Measurements from ENCODE around the gene ANP32E.

DNA sequence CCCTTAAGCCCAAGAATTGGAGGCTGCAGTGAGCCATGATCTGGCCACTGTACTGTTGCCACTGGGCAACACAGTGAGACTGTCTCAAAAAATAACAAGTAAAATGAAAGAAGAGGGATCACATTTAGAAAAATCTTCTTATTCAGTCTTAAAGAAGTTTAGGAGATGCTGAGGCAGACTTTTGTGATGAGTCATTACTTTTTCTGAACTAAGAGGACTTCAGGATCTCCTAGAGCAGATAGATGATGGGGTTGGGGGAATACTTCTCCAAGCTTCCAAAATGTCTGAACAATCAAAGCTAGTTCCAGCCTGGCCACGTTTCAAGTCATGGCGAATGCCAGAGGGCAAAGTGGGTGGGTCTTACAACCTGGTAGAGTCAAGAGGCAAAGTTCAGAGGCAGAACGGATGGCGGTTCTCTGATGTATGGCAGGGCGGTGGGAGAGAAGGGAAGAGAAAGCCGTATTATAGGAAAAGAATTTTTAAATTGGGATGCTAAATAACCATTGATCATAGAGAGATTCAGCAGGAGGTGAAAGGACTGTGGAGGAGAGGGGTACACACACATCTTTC, 44.3 kb upstream of the ANP32E start:
- TF ChIP-seq FOXM1 (IDR thresholded peaks at IDR 0.05; ENCODE audit: borderline replicate concordance, low read depth): no peak
- TF ChIP-seq, protein P1, sequence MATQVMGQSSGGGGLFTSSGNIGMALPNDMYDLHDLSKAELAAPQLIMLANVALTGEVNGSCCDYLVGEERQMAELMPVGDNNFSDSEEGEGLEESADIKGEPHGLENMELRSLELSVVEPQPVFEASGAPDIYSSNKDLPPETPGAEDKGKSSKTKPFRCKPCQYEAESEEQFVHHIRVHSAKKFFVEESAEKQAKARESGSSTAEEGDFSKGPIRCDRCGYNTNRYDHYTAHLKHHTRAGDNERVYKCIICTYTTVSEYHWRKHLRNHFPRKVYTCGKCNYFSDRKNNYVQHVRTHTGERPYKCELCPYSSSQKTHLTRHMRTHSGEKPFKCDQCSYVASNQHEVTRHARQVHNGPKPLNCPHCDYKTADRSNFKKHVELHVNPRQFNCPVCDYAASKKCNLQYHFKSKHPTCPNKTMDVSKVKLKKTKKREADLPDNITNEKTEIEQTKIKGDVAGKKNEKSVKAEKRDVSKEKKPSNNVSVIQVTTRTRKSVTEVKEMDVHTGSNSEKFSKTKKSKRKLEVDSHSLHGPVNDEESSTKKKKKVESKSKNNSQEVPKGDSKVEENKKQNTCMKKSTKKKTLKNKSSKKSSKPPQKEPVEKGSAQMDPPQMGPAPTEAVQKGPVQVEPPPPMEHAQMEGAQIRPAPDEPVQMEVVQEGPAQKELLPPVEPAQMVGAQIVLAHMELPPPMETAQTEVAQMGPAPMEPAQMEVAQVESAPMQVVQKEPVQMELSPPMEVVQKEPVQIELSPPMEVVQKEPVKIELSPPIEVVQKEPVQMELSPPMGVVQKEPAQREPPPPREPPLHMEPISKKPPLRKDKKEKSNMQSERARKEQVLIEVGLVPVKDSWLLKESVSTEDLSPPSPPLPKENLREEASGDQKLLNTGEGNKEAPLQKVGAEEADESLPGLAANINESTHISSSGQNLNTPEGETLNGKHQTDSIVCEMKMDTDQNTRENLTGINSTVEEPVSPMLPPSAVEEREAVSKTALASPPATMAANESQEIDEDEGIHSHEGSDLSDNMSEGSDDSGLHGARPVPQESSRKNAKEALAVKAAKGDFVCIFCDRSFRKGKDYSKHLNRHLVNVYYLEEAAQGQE (IDR thresholded peaks at IDR 0.05; ENCODE audit: low read depth): no peak
- TF ChIP-seq NFIC (IDR thresholded peaks at IDR 0.05): no peak
- TF ChIP-seq CREB1 (IDR thresholded peaks at IDR 0.05; ENCODE audit: low read depth): no peak
- TF ChIP-seq MAX (IDR thresholded peaks at IDR 0.05): no peak
- TF ChIP-seq YY1 (IDR thresholded peaks at IDR 0.05; ENCODE audit: low read depth): no peak
- TF ChIP-seq RAD21 (IDR thresholded peaks at IDR 0.05; ENCODE audit: low read depth): no peak
- no peak for TF ChIP-seq TAF1 (IDR thresholded peaks at IDR 0.05; ENCODE audit: low read depth)
- TF ChIP-seq TEAD4 (IDR thresholded peaks at IDR 0.05): no peak
- no peak for TF ChIP-seq EGR1 (IDR thresholded peaks at IDR 0.05)
- no peak for TF ChIP-seq EP300 (IDR thresholded peaks at IDR 0.05; ENCODE audit: borderline replicate concordance)
- no peak for TF ChIP-seq TCF12 (IDR thresholded peaks at IDR 0.05; ENCODE audit: low read depth)
